Measurements from ENCODE around the gene NCL. TPM values are rescaled to one million over a fixed set of nuclear protein-coding genes. Genes with fewer than 3 reads are reported as not detected.

Gene NCL
- total and polyA plus RNA-seq, 7 donors, result 221 to 632 (median 382) TPM

GRCh38 chr2:231488331-231488730, 24.0 kb upstream of the NCL start:
- no peaks in the 10 kb centered on the region for H3K27me3 ChIP-seq (ENCODE audit: insufficient read depth in 3 of 3, low read length in 2 of 3)
- H3K9me3 ChIP-seq, result no peaks in the 10 kb centered on the region
- no peak for TF ChIP-seq CTCF (IDR thresholded peaks at IDR 0.05)
- intact Hi-C loops (cut with DNase I), result no loop called here
- no peaks in the 10 kb centered on the region for H3K36me3 ChIP-seq (ENCODE audit: insufficient read depth in 1 of 2, low read depth in 1 of 2)
- 73 to 93% (median 80%) methylated on average over 5 of the region's 5 CpGs for WGBS, 3 donors
- H3K4me3 ChIP-seq, result no peak overlapping the region
- H3K27ac ChIP-seq, result no peak overlapping the region
- ATAC-seq, result no peak
- H3K4me1 ChIP-seq, result no peaks in the 10 kb centered on the region
- DNase-seq, result no peak

DNA sequence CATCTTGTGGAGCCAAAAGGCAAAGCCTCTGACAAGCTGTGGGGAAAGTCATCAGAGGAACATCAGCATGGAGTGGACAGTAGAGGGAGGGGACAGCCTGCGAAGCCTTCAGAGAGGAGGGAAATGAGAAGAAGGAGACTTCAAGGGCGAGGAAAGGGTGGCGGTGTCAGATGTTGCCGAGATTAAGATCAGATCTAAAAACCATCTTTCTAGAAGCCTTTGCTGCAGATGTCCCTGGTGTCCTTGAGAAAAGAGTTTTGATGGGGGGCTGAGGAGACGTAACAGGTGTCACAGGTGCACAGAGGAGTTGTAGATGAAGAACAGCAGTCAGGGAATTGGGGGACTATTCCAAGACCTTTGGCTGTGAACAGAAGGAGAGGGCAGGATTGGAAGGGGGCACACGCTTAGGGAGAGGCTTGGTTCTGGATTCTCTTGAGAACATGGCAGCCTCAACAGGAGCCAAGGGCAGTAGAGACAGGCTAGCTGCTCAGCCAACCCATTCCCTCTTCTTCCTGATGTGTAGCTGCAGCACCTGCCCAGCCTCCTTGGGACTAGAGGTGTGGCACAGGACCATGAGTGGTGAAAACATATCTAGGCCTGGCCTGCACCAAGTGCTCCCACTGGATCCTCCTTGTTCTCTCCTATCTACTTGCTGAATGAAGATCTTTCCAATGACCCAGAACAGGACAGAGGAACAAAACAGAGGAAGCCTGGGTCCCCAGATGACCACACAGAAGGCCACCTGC, 22.7 kb upstream of the NCL start:
- intact Hi-C loops (cut with DNase I), result no loop called here
- no peak for TF ChIP-seq CTCF (IDR thresholded peaks at IDR 0.05)
- WGBS, 3 donors, result 87 to 92% (median 88%) methylated on average over 6 of the region's 6 CpGs

DNA sequence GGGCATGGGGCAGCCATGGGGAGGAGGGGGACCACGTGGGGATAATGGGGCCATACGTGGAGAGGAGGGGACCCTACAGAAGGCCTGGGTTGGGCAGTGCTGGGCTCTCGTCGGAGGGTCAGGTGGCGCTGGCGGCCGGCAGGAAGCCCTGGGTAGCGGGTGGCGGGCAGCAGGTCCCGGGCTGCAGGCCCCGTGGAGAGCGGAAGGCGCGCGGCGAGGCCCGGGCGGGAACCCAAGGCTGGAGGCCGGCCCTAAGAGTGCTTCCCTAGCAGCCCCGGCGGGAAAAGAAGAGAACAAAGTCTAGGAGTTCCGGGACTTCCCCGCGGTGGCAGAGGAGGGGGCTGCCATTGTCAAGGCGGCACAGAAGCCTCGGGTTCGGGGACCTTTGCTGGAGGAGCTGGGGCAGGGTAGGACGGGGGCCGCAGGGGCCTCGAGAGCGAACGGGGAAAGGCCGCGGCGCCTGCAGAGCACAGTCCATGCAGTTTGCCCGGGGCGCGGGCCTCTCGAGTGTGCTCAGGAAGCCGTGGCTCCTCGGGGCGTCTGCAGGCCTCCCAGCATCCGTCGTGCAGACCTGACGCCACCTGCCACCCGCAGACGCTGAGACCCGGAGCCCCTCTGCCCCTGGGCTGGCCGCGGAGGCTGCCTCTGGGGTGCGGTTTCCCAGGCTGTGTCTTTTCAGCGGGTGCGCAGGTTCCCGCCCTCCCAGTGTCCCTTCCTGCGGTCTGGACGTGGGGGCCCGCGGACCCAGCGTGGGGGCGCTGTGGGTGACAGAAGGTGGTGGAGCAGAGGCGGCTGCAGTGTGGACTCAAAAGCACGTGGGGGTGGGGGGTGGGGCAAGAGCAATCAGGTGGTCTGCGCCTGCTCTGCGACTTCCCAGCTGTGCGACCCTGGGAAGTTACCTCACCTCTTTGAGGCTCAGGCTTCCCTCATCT, 19.4 kb upstream of the NCL start:
- H3K4me3 ChIP-seq, result peak overlapping the region; percentile 77
- WGBS, 3 donors, result 58 to 68% (median 65%) methylated on average over 59 to 65 of the region's 65 CpGs
- ATAC-seq, result peak; percentile 23 to 56 (median 38)
- DNase-seq, result peak; percentile 40 to 62
- H3K36me3 ChIP-seq (ENCODE audit: insufficient read depth in 1 of 2, low read depth in 1 of 2), result no peaks in the 10 kb centered on the region
- H3K9me3 ChIP-seq, result no peaks in the 10 kb centered on the region
- H3K4me1 ChIP-seq, result no peaks in the 10 kb centered on the region
- TF ChIP-seq CTCF (IDR thresholded peaks at IDR 0.05), result no peak
- no peaks in the 10 kb centered on the region for H3K27me3 ChIP-seq (ENCODE audit: insufficient read depth in 3 of 3, low read length in 2 of 3)
- intact Hi-C loops (cut with DNase I), result loop anchor here (2.0 to 5.0 kb wide), 2 partner anchors 73 to 74 kb away; no protein-coding TSS in a partner anchor
- peak overlapping the region; percentile 72 for H3K27ac ChIP-seq

More for the DNA sequence above, 22.7 kb upstream of the NCL start:
- Histone ChIP-seq H3K9me3 (no peaks in the 10 kb centered on the region), H3K4me1 (no peaks in the 10 kb centered on the region), H3K36me3 (ENCODE audit: insufficient read depth in 1 of 2, low read depth in 1 of 2) (no peaks in the 10 kb centered on the region), H3K27me3 (ENCODE audit: insufficient read depth in 3 of 3, low read length in 2 of 3) (no peaks in the 10 kb centered on the region), H3K27ac (no peak overlapping the region), H3K4me3 (no peak overlapping the region)
- no peak for ATAC-seq
- no peak for DNase-seq

GRCh38 chr2:231482806-231483391, 18.6 kb upstream of the NCL start:
- DNase-seq (peak; percentile 81 to 88), ATAC-seq (peak; percentile 91 to 99 (median 94))
- intact Hi-C loops (cut with DNase I), result loop anchor here (2.0 to 5.0 kb wide), 2 partner anchors 74 kb away; no protein-coding TSS in a partner anchor
- no peaks in the 10 kb centered on the region for H3K36me3 ChIP-seq (ENCODE audit: insufficient read depth in 1 of 2, low read depth in 1 of 2)
- H3K9me3 ChIP-seq, result no peaks in the 10 kb centered on the region
- 11 to 20% (median 16%) methylated on average over 29 to 36 of the region's 36 CpGs for WGBS, 3 donors
- H3K4me3 ChIP-seq, result peak overlapping the region; percentile 77
- H3K27me3 ChIP-seq (ENCODE audit: insufficient read depth in 3 of 3, low read length in 2 of 3), result no peaks in the 10 kb centered on the region
- TF ChIP-seq CTCF (IDR thresholded peaks at IDR 0.05), result peak; percentile 93
- H3K27ac ChIP-seq, result peak overlapping the region; percentile 72
- H3K4me1 ChIP-seq, result no peaks in the 10 kb centered on the region

Measured in psoas muscle (tissue), 8 donors.